ENCODE data around the gene KCTD16.

KCTD16 gene

GRCh38 chr5:144370273-144370672 is 199.6 kb downstream of the KCTD16 start:
- intact Hi-C loops (cut with micrococcal nuclease) = no loop called here
- Mint-ChIP-seq H3K4me1 (ENCODE audit: low read depth) (no peaks in the 10 kb centered on the region), H3K27me3 (no peaks in the 10 kb centered on the region), H3K36me3 (ENCODE audit: low read depth) (no peaks in the 10 kb centered on the region), H3K27ac (no peak overlapping the region), H3K9me3 (no peaks in the 10 kb centered on the region), H3K4me3 (no peak overlapping the region)

GRCh38 chr5:144374637-144375036 is 204.0 kb downstream of the KCTD16 start:
- intact Hi-C loops (cut with micrococcal nuclease) = no loop called here
- no peaks in the 10 kb centered on the region for H3K27me3 Mint-ChIP-seq
- H3K27ac Mint-ChIP-seq = no peak overlapping the region
- H3K4me1 Mint-ChIP-seq (ENCODE audit: low read depth) = no peaks in the 10 kb centered on the region
- no peaks in the 10 kb centered on the region for H3K36me3 Mint-ChIP-seq (ENCODE audit: low read depth)
- no peak overlapping the region for H3K4me3 Mint-ChIP-seq
- no peaks in the 10 kb centered on the region for H3K9me3 Mint-ChIP-seq

GRCh38 chr5:144377207-144377606 is 206.5 kb downstream of the KCTD16 start:
- no peaks in the 10 kb centered on the region for H3K36me3 Mint-ChIP-seq (ENCODE audit: low read depth)
- H3K27ac Mint-ChIP-seq = no peak overlapping the region
- no peak overlapping the region for H3K4me3 Mint-ChIP-seq
- no peaks in the 10 kb centered on the region for H3K4me1 Mint-ChIP-seq (ENCODE audit: low read depth)
- no peaks in the 10 kb centered on the region for H3K27me3 Mint-ChIP-seq
- intact Hi-C loops (cut with micrococcal nuclease) = no loop called here
- H3K9me3 Mint-ChIP-seq = peaks cover 20% of the 10 kb centered on the region

DNA sequence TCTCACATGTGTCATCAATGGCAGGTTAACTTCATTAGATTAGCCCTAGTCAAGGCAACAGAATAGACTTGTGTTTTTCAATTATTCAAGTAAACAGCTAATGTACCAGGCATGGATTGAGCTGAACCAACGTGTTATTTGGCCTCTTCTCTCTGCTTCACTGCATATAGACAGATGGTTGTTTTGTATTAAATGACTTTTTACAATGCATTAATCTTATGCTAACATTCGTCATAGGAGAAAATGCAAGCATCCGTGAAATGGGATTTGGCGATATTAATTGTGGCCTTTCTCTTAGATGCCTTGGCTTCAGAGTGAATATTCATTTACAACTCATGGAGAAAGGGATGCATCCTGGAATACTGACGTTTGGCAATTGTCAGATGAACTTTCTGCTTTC is 208.0 kb downstream of the KCTD16 start:
- intact Hi-C loops (cut with micrococcal nuclease) = no loop called here
- no peak overlapping the region for H3K4me3 Mint-ChIP-seq
- no peak overlapping the region for H3K27ac Mint-ChIP-seq
- no peaks in the 10 kb centered on the region for H3K36me3 Mint-ChIP-seq (ENCODE audit: low read depth)
- peaks cover 20% of the 10 kb centered on the region for H3K9me3 Mint-ChIP-seq
- H3K4me1 Mint-ChIP-seq (ENCODE audit: low read depth) = no peaks in the 10 kb centered on the region
- H3K27me3 Mint-ChIP-seq = no peaks in the 10 kb centered on the region

GRCh38 chr5:144385597-144385996 is 214.9 kb downstream of the KCTD16 start:
- Mint-ChIP-seq H3K27me3 (no peaks in the 10 kb centered on the region), H3K4me3 (no peak overlapping the region), H3K9me3 (peaks cover 15% of the 10 kb centered on the region), H3K27ac (no peak overlapping the region), H3K36me3 (ENCODE audit: low read depth) (no peaks in the 10 kb centered on the region), H3K4me1 (ENCODE audit: low read depth) (no peaks in the 10 kb centered on the region)
- intact Hi-C loops (cut with micrococcal nuclease) = no loop called here

GRCh38 chr5:144386315-144386714 is 215.6 kb downstream of the KCTD16 start:
- no peak overlapping the region for H3K27ac Mint-ChIP-seq
- peaks cover 7% of the 10 kb centered on the region for H3K9me3 Mint-ChIP-seq
- H3K36me3 Mint-ChIP-seq (ENCODE audit: low read depth) = no peaks in the 10 kb centered on the region
- intact Hi-C loops (cut with micrococcal nuclease) = no loop called here
- H3K27me3 Mint-ChIP-seq = no peaks in the 10 kb centered on the region
- H3K4me3 Mint-ChIP-seq = no peak overlapping the region
- H3K4me1 Mint-ChIP-seq (ENCODE audit: low read depth) = no peaks in the 10 kb centered on the region

GRCh38 chr5:144390133-144390532 is 219.5 kb downstream of the KCTD16 start:
- Mint-ChIP-seq H3K27ac (no peak overlapping the region), H3K4me3 (no peak overlapping the region), H3K27me3 (no peaks in the 10 kb centered on the region), H3K36me3 (ENCODE audit: low read depth) (no peaks in the 10 kb centered on the region), H3K9me3 (no peaks in the 10 kb centered on the region), H3K4me1 (ENCODE audit: low read depth) (no peaks in the 10 kb centered on the region)
- intact Hi-C loops (cut with micrococcal nuclease) = no loop called here

DNA sequence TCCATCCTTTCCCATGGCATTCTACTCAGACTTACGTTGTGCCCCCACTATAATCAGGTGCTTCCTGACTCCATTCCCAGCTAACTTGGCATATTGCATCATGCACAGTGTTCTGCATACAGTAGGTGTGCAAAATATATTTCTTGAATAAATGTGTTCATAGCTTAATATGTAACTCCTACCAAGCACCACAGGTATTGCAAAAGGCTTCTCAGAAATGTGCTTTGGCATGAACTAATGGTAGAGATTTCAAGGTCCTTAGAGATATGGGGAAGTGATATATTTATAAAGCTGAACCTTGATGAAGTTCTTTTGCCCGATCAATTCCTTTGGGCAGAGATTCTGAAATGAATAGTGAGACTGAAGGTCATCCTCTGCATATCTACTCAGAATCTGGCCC is 220.4 kb downstream of the KCTD16 start:
- Mint-ChIP-seq H3K27ac (no peak overlapping the region), H3K4me3 (no peak overlapping the region), H3K4me1 (ENCODE audit: low read depth) (no peaks in the 10 kb centered on the region), H3K36me3 (ENCODE audit: low read depth) (no peaks in the 10 kb centered on the region), H3K27me3 (no peaks in the 10 kb centered on the region), H3K9me3 (no peaks in the 10 kb centered on the region)
- intact Hi-C loops (cut with micrococcal nuclease) = no loop called here

- Mint-ChIP-seq H3K9me3 (no peaks in the 10 kb centered on the region), H3K4me1 (ENCODE audit: low read depth) (no peaks in the 10 kb centered on the region), H3K27me3 (no peaks in the 10 kb centered on the region), H3K27ac (no peak overlapping the region), H3K4me3 (no peak overlapping the region), H3K36me3 (ENCODE audit: low read depth) (no peaks in the 10 kb centered on the region)
- intact Hi-C loops (cut with micrococcal nuclease) = no loop called here
Observed at GRCh38 chr5:144393641-144394435, 223.2 kb downstream of the KCTD16 start.

DNA sequence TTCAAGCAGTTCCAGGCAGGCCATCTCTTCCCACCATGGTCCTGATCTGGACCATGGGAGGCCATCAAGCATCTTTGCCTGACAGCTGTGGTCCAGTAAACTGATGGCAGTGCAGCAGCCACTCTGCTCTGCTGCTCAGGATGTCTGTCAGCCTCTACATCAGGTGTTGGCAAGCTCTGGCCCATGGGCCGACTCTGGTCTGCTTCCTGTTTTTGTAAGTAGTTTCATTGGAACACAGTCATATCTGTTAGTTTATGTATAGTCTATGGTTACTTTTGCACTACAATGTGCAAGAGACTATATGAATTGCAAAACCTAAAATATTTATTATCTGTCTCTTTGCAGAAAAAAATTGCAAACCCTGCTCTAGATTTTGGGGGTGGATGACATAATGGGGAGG is 225.0 kb downstream of the KCTD16 start:
- Mint-ChIP-seq H3K4me1 (ENCODE audit: low read depth) (no peaks in the 10 kb centered on the region), H3K36me3 (ENCODE audit: low read depth) (no peaks in the 10 kb centered on the region), H3K27ac (no peak overlapping the region), H3K27me3 (no peaks in the 10 kb centered on the region), H3K9me3 (no peaks in the 10 kb centered on the region), H3K4me3 (no peak overlapping the region)
- intact Hi-C loops (cut with micrococcal nuclease) = no loop called here

GRCh38 chr5:144403058-144403457 is 232.4 kb downstream of the KCTD16 start:
- H3K27ac Mint-ChIP-seq = no peak overlapping the region
- peaks cover 8% of the 10 kb centered on the region for H3K9me3 Mint-ChIP-seq
- peaks cover 4% of the 10 kb centered on the region for H3K4me1 Mint-ChIP-seq (ENCODE audit: low read depth)
- H3K4me3 Mint-ChIP-seq = no peak overlapping the region
- H3K36me3 Mint-ChIP-seq (ENCODE audit: low read depth) = no peaks in the 10 kb centered on the region
- H3K27me3 Mint-ChIP-seq = no peaks in the 10 kb centered on the region
- intact Hi-C loops (cut with micrococcal nuclease) = no loop called here

DNA sequence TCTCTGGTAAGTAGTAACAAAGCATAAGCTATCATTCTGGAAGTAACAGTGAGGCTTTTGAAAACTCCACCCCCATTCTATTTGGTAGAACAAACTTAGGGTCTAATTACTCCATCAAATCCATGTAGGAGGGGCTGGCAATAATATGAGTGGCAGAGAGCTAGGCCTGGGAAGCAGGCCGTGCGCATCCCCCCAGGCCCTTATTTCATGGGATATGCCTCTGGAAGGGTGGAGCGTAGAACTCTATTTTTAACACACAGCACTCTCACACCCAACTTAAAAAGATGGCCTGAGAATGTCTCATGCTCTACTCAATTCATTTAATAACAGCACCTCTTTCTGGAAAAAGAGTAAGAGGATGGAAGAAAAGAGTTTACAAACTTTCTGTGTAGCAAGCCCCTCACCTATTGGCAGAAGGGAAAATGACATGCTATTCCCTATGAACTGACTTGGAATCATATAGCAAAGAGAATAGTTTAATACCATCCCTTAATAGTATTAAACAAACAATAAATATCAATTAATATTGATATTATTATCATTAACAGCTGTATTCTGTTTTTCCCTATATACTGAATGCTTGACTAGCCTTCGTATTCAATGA is 233.2 kb downstream of the KCTD16 start:
- H3K4me1 Mint-ChIP-seq (ENCODE audit: low read depth) = peaks cover 4% of the 10 kb centered on the region
- H3K27ac Mint-ChIP-seq = no peak overlapping the region
- intact Hi-C loops (cut with micrococcal nuclease) = no loop called here
- H3K4me3 Mint-ChIP-seq = no peak overlapping the region
- H3K27me3 Mint-ChIP-seq = no peaks in the 10 kb centered on the region
- H3K9me3 Mint-ChIP-seq = peaks cover 8% of the 10 kb centered on the region
- H3K36me3 Mint-ChIP-seq (ENCODE audit: low read depth) = no peaks in the 10 kb centered on the region

GRCh38 chr5:144404672-144405071 is 234.0 kb downstream of the KCTD16 start:
- Mint-ChIP-seq H3K27me3 (no peaks in the 10 kb centered on the region), H3K27ac (no peak overlapping the region), H3K36me3 (ENCODE audit: low read depth) (no peaks in the 10 kb centered on the region), H3K9me3 (peaks cover 11% of the 10 kb centered on the region), H3K4me1 (ENCODE audit: low read depth) (peaks cover 4% of the 10 kb centered on the region), H3K4me3 (no peak overlapping the region)
- intact Hi-C loops (cut with micrococcal nuclease) = no loop called here

DNA sequence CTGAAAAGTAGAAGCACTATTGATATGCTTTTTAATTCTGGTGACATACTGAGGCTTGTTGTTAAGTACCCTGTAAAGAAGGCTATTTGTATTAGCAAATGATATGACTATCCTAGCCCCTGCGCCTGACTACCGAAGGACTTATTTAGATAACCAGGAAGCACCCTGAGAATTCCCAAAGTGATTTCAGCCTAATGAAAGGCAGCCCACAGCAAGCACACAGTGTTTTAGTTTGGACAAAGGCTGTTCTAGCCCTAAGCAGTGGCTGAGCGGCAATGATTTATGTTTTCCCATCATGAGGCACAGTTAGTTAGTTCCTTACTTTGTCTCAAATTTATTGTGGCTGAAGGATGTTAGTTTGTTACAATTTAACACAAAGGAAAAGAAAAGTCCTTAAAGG is 235.3 kb downstream of the KCTD16 start:
- peaks cover 4% of the 10 kb centered on the region for H3K4me1 Mint-ChIP-seq (ENCODE audit: low read depth)

DNA sequence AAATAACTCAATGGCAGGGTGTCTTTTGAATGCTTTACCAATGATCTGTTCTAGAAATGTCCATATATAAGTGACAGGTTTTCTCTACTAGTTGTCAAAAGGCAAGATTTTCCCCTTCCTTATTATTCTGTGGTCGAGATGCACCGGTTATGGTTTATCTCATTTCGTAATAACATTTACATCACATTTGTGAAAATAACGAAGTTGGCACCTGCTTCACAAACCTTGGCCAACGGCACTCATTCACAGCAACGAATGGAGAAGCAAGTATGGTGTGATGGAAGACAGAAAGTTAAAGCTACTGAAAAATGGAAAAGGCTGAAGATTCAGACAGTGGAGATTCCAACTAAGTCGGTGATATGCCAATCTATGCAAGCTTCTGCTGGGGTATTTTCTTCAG is 235.8 kb downstream of the KCTD16 start:
- Mint-ChIP-seq H3K4me1 (ENCODE audit: low read depth) (peaks cover 4% of the 10 kb centered on the region), H3K9me3 (peaks cover 17% of the 10 kb centered on the region), H3K27me3 (no peaks in the 10 kb centered on the region), H3K36me3 (ENCODE audit: low read depth) (no peaks in the 10 kb centered on the region), H3K27ac (no peak overlapping the region), H3K4me3 (no peak overlapping the region)
- intact Hi-C loops (cut with micrococcal nuclease) = no loop called here

More for the DNA sequence above, 235.3 kb downstream of the KCTD16 start:
- Mint-ChIP-seq H3K9me3 (peaks cover 17% of the 10 kb centered on the region), H3K27me3 (no peaks in the 10 kb centered on the region), H3K4me3 (no peak overlapping the region), H3K27ac (no peak overlapping the region), H3K36me3 (ENCODE audit: low read depth) (no peaks in the 10 kb centered on the region)
- intact Hi-C loops (cut with micrococcal nuclease) = no loop called here
